Panc1 (cell line): ENCODE results near the gene PPIL4. TPM values are rescaled to one million over a fixed set of nuclear protein-coding genes. Genes with fewer than 3 reads are reported as not detected.

Experiments used
- ATAC-seq: fragments of 200-7000 bp; cut with Tn5 transposase; 2 replicates; pipeline ENCODE4 v1.9.1; 2020; ENCODE audit warnings: mild to moderate bottlenecking, moderate library complexity
- BruUV-seq: library from RNA; stranded (reverse); fragments of 400-500 nt; replicated peaks from 2 replicates; lab custom pipeline; 2021; lab: Mats Ljungman, UMichigan
- CTCF ChIA-PET: fragments of 300-600 bp; sonication (Branson Sonifier 250); formaldehyde crosslinking; loops from one replicate; lab custom pipeline; 2022; ENCODE audit warnings: antibody characterized with exemption; lab: Charles Lee
- POLR2A ChIA-PET: fragments of 300-600 bp; sonication (Branson Sonifier 250); formaldehyde crosslinking; loops from one replicate; lab custom pipeline; 2022; ENCODE audit warnings: antibody characterized with exemption; lab: Charles Lee
- DNase-seq: peaks from one replicate; pipeline ENCODE4 v3.0.0-alpha.2; 2010; ENCODE audit warnings: low read depth, low spot score
- H3K27ac ChIP-seq: 2 replicates; pipeline ENCODE4 v1.5.1; 2011; ENCODE audit warnings: mild to moderate bottlenecking, low read length, inconsistent platforms
- H3K27me3 ChIP-seq: fragments of 200-500 bp; sonication (Bioruptor generic); 2 replicates; pipeline ENCODE4 v1.6.0; 2014; ENCODE audit warnings: low read length, inconsistent platforms; ENCODE audit not compliant: control insufficient read depth, insufficient read depth
- H3K36me3 ChIP-seq: fragments of 200-500 bp; sonication (Bioruptor generic); 2 replicates; pipeline ENCODE4 v1.5.1; 2014; ENCODE audit warnings: inconsistent platforms, mild to moderate bottlenecking, low read length, moderate library complexity; ENCODE audit not compliant: control insufficient read depth, insufficient read depth
- H3K4me1 ChIP-seq: 2 replicates; pipeline ENCODE4 v1.5.1; 2011; ENCODE audit warnings: inconsistent platforms, mild to moderate bottlenecking, low read length, moderate library complexity; ENCODE audit not compliant: control insufficient read depth, insufficient read depth
- H3K4me3 ChIP-seq, 2 experiments: 2 replicates each; pipeline ENCODE4 v1.5.1; 2011 to 2012; ENCODE audit warnings: low read depth in 2 of 2, low read length in 2 of 2, mild to moderate bottlenecking in 2 of 2, inconsistent platforms in 1 of 2, moderate library complexity in 1 of 2
- H3K9me3 ChIP-seq: fragments of 200-500 bp; sonication (Bioruptor generic); 2 replicates; pipeline ENCODE4 v1.5.1; 2014; ENCODE audit warnings: low read depth, mild to moderate bottlenecking, inconsistent platforms, low read length, moderate library complexity; ENCODE audit not compliant: control insufficient read depth, insufficient read depth
- CTCF ChIP-seq: fragments of 450-650 bp; IDR thresholded peaks from 2 replicates; pipeline ENCODE4 v1.5.1; 2017; ENCODE audit warnings: mild to moderate bottlenecking
- POLR2AphosphoS5 ChIP-seq: IDR thresholded peaks from 2 replicates; pipeline ENCODE4 v1.6.1; 2012; ENCODE audit warnings: mild to moderate bottlenecking, low read depth, low read length, moderate library complexity
- REST ChIP-seq, 2 experiments: IDR thresholded peaks; 2 replicates each; pipeline ENCODE4 v1.6.1; 2011 to 2012; ENCODE audit warnings: low read depth in 2 of 2, control low read depth in 1 of 2, low read length in 1 of 2, mild to moderate bottlenecking in 1 of 2, moderate library complexity in 1 of 2; ENCODE audit not compliant: insufficient read depth in 1 of 2
- SIN3A ChIP-seq: IDR thresholded peaks from 2 replicates; pipeline ENCODE4 v1.6.1; 2012; ENCODE audit warnings: low read depth, mild to moderate bottlenecking, low read length, moderate library complexity, borderline replicate concordance; ENCODE audit not compliant: insufficient read depth
- TCF7L2 ChIP-seq: IDR thresholded peaks from 2 replicates; pipeline ENCODE4 v1.6.1; 2011; ENCODE audit warnings: mild to moderate bottlenecking, low read depth, low read length, inconsistent platforms
- in situ Hi-C: cut with HindIII; loops from 2 replicates; pipeline ENCODE4 v1.10.0; 2016; ENCODE audit warnings: low sequenced_read_pairs, low pct_unique_long_range_greater_than_20kb
- intact Hi-C: fragments of 100-400 bp; cut with micrococcal nuclease; formaldehyde crosslinking; loops from one replicate; pipeline ENCODE4 v1.10.0; 2022; ENCODE audit not compliant: unreplicated experiment
- total RNA-seq: library from RNA; stranded (reverse); gene quantifications from one replicate; pipeline ENCODE4 v1.2.1, GENCODE V29; 2021; ENCODE audit not compliant: unreplicated experiment

PPIL4 gene
- total RNA-seq, 1 experiment from 2014 or later, result 19.9 TPM

- intact Hi-C loops, result no loop called here
- no TSS peak for BruUV-seq
Measured at GRCh38 chr6:149529650-149530049, 16.2 kb downstream of the PPIL4 start.

GRCh38 chr6:149515494-149515893, 30.3 kb downstream of the PPIL4 start:
- POLR2A ChIA-PET, result no interaction called here
- ATAC-seq (no peak), DNase-seq (no peak)
- Histone ChIP-seq H3K4me3 (no peak overlapping the region), H3K36me3 (peaks cover 5% of the 10 kb centered on the region; the same call in 1 of the 2 replicates), H3K27me3 (no peaks in the 10 kb centered on the region), H3K4me1 (no peaks in the 10 kb centered on the region), H3K9me3 (no peaks in the 10 kb centered on the region), H3K27ac (no peak overlapping the region)
- CTCF ChIA-PET, result no interaction called here
- TF ChIP-seq POLR2AphosphoS5 (no peak), REST (IDR thresholded peaks at IDR 0.05; ENCODE audit: insufficient read depth in 1 of 2, low read depth in 2 of 2, low read length in 1 of 2) (no peak), CTCF (no peak), SIN3A (no peak), TCF7L2 (no peak)
- in situ Hi-C loops (no loop called here), intact Hi-C loops (loop anchor here (5.0 kb wide), 1 partner anchor 433 kb away; no protein-coding TSS in a partner anchor)
- BruUV-seq, result TSS peak; percentile 22

More at GRCh38 chr6:149529650-149530049, 16.2 kb downstream of the PPIL4 start:
- POLR2A ChIA-PET, result interaction anchor here (0.6 to 0.9 kb wide), 2 partner anchors 83 to 438 kb away, joined by 5 to 6 read pairs; no protein-coding TSS in a partner anchor
- Histone ChIP-seq H3K4me3 (no peak overlapping the region), H3K27me3 (no peaks in the 10 kb centered on the region), H3K27ac (no peak overlapping the region), H3K4me1 (no peaks in the 10 kb centered on the region), H3K36me3 (peaks cover 23% of the 10 kb centered on the region), H3K9me3 (no peaks in the 10 kb centered on the region)
- no peak for ATAC-seq
- CTCF ChIA-PET, result no interaction called here
- in situ Hi-C loops, result no loop called here
- TF ChIP-seq TCF7L2 (no peak), SIN3A (no peak), CTCF (no peak), POLR2AphosphoS5 (no peak), REST (IDR thresholded peaks at IDR 0.05; ENCODE audit: insufficient read depth in 1 of 2, low read depth in 2 of 2, low read length in 1 of 2) (no peak)
- DNase-seq, result no peak
